Measurements from ENCODE around the gene CDK15.
"Not testable (repeated sequence)": the region's sequence is repeated elsewhere in the genome, so short reads cannot be mapped to it uniquely, and the experiment has no call there.

Gene CDK15

DNA sequence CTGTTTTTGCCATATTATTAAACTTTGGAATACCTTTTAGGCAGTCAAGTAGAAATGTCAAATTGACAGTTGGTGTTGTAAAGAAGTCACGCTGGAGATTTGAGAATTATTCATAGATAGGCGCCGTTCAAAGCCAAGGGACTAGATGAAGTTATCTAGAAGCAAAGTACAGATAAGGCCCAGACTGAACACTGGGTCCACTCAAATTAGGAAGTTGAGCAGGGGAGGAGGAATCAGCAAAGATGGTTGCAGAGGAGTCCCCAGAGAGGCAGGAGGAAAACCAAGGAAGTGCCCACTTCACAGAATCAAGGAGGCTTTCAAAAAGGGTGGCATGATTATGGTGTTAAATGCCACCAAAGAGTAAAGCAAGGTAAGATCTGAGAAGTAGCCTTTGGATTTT lies 16.0 kb upstream of the CDK15 start:
- DNase-seq (ENCODE audit: low read depth) = no peak

DNA sequence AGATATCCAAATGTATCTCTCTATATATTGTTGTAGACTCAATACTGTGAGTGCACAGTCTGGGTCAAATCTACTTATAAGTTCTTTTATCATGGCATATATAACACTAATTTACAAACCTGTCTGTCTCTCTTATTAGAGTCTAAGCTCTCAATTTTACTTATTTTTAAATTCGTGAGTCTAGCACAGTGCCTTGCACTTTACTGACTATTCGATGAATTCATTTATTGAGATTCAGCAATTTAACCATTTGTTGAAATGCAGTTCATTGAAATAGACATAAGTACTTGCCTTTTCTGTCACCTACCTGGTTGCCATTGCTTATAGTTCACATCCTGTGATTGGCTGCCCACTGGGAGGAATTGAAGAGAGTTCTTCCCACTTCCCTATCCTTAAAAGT lies 15.3 kb upstream of the CDK15 start:
- DNase-seq (ENCODE audit: low read depth) = no peak

DNA sequence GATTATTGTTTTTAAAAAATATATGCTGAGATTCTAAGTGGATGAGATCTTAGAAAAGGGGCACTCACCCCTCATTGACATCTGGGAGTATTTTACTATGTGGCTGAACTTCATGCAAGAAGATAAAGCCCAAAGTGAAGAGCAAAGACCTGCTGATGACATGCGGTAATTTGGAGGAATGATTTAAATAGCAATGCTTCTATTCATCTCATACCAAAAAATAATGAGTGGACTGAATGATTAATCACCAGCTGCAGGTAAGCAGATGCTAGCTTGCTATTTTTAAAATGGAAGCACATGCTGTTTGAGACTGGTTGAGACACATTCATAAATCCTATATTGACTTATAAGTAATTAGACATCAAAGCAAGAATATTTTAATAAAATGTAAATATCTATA lies 12.7 kb upstream of the CDK15 start:
- DNase-seq (ENCODE audit: low read depth) = no peak

DNA sequence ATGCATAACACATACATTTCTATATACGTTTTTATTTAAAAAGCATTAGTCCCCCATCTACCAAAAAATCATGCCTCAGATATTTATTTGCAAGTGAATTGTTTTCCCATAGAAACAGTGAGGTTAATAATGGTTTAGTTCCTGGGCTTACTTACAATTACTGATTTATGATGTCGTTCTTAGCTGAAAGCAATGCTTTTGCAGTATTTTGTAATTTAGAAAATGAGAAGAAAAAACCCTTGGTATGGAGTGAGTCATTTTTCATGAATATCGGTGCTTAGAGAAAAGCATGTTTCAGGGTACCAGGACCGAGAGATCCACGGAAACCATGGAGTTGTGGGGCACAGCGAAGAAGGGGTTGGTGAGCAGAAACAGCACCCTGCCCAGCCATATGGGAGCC lies 12.0 kb upstream of the CDK15 start:
- DNase-seq (ENCODE audit: low read depth) = no peak

DNA sequence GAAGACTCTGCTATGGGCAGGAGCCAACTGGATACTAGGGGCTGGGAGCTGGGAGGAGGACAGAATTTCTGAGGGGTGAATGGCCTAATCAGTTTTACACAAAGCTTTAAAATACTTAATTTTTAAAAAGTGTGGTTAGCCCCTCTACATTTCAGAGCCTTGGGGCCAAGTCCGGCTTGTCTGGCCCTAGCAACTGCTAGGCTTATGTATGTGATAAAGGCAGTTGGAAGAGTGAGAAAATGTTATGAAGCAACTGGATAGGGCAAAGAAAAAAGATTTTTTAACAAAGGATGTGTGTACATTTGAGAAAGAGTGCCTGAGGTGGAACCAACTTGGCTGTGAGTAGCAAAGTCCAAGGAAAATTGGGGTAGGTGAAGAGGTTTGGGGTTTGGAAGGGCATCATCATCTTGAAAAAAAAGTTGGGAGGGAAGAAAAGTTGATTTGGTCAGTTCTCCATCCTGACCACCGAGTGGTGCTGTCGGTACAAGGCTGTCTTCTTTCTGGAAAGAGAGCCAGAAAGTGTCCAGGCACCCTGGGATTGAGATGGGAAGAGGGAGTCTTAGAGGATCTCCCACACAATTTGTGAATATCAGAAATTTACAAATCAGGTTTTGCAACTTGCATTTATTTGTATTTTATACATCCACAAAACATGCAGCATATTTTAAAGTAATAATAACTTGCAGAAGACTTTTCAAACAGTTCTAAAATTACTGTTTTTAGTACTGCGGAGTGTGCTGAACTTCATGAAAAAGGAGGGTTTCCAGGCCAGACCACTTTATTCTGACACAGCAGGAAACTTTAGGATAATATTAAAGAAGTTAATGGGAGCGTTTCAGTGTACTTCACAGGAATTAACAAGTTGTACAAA lies 10.5 kb upstream of the CDK15 start:
- DNase-seq (ENCODE audit: low read depth) = no peak

DNA sequence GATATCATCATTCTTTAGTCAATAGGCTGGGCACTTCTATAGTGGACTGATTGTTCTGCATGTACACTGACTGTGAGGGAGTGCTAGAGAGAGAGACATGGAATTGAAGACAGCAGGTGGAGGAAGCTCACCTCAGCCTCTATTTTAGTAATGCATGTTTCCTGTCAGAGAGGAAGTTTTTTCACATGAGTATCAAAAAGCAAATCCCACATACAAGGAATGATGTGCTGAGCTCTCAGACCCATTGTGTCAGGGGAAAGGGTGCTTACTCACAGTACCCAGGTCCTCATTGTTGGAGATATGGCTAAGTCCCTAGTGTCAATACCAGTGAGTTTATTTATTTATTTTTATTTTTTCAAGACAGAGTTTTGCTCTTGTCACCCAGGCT lies 9.9 kb upstream of the CDK15 start:
- no peak for DNase-seq (ENCODE audit: low read depth)

DNA sequence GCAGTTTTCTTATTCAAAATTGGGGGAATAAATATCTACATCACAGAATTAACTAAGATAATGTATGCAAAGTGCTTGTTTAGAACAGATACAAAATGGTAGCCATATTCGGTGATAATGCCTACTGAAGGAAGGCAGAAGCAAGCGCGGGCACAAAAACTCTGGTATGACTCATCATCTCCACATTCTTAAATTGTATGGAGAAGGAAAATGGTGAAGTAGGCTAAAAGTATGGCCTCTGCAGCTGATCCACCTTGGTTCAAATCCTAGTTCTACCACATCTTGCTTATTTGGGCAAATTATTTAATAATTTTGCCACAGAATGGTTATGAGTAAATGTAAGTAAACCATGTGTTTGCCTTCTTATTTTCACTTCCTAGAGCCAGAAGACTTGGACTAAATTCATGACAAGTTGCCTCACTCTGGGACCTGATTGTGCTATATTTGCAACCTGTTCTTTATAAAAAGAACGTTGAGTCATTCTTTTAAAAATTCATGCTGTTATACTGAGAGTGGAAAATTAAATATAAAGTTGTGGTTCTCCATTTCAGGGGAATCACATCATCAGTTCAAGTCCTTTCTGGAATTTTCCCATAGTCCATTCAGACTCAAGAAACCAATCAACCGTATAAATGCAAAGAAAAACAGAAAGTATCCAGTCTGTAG lies 9.0 kb upstream of the CDK15 start:
- no peak for DNase-seq (ENCODE audit: low read depth)

DNA sequence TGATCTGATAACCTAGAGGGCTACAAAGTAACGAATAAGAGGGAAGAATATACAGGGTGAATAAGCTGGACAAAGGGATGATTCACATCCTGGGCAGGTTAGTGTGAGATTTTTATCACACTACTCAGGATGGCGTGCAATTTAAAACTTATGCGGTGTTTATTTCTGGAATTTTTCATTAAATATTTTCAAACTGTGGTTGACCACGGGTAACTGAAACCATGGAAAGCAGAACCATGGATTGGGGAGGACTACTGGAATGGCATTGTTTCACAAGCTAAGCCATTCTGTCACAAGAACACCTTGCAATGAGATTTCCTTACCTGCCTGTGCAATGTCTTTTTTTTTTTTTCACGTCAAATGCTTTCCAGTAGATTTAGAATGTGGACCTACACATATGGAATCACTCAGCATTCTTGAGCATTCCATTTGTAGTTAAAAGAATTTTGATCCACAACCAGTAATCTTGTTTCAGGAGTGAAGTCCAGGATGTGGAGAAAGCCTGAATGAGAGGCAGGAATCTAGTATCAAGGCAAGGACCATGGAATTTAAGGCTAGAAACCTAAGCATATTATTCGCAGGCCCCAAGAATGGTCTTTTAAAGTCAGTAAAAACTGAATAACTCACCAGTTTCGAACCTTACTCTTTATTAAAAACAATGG lies 8.0 kb upstream of the CDK15 start:
- no peak for DNase-seq (ENCODE audit: low read depth)

DNA sequence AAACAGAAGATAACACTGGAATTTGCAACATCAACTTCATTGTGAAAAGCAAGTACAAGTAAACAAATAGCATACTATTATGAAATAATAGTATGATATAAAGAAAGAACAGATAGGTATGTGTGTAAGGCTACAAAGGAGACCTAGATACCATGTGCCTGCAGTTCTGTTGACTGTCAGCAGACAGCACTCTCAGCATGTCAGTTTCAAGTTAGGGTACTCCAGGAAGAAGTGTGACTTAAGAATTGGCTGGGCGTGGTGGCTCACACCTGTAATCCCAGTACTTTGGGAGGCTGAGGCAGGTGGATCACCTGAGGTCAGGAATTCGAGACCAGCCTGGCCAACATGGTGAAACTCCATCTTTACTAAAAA lies 7.4 kb upstream of the CDK15 start:
- DNase-seq (ENCODE audit: low read depth) = not testable (repeated sequence)

DNA sequence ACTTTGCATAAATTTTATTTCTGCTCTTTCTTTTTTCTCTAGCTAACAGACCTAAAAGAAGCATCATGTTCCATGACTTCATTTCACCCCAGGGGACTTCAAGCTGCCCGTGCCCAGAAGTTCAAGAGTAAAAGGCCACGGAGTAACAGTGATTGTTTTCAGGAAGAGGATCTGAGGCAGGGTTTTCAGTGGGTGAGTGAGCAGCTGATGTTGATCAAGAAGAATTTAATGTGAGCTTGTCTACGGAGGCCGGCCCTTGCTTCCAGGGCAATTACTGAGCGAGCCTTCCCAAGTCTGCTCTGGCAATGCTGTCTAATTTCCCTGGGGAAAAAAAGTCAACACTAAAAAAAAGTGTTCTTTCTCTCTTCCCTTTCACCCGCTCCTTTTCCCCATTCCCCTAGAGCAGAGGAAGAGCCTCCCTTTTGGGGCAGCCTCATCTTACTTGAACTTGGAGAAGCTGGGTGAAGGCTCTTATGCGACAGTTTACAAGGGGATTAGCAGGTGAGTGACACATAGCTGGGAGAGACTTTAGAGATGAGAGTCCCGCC lies 1.2 kb downstream of the CDK15 start:
- no peak for DNase-seq (ENCODE audit: low read depth)

DNA sequence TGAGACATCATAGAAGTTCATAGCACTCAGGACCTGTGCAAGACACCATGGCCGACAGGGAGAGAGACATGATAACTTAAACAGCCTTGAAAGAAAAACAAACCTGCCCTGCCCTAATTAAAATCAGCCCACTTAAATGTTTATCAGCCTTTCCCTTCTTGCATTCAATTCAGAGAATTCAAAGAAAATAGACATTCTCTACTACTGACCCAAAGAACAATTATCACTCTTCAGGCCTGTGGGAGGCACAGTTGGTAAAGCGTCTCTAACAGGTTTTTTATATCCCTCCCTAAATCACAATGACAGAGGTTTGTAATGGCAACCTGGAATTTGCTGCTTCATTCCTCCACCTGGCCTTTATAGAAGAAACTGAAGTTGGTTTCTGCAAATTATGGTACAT lies 1.7 kb downstream of the CDK15 start:
- no peak for DNase-seq (ENCODE audit: low read depth)

DNA sequence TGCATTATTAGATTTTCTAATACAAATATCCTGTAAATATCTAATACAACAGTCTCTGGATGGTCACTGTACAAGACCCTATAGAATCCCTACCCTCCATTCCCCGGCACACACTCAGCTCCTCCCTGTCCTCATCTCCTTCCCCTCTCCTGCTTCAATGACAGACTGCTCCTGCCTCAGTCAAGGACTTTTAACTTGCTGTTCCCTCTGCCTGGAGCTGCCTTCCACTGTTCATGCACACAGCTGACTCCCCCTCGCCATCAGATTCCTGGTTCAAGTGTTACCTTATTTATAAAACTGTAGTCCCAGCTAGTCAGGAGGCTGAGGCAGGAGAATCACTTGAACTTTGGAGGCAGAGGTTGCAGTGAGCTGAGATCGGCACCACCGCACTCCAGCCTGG lies 3.3 kb downstream of the CDK15 start:
- no peak for DNase-seq (ENCODE audit: low read depth)

DNA sequence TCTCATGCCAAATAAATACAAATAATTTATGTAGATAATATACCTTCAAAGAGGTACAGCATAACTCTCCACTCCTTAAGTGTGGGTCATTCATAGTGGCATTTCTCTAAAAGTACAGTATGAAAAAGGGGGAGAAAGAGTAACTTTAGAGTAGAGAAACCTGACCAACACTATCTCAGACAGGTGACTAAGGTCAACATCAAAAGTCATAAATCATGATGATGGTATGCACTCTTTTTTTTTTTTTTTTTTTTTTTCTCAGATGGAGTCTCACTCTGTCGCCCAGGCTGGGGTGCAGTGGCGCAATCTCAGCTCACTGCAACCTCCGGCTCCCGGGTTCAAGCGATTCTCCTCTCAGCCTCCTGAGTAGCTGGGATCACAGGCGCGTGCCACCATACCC lies 4.3 kb downstream of the CDK15 start:
- not testable (repeated sequence) for DNase-seq (ENCODE audit: low read depth)

DNA sequence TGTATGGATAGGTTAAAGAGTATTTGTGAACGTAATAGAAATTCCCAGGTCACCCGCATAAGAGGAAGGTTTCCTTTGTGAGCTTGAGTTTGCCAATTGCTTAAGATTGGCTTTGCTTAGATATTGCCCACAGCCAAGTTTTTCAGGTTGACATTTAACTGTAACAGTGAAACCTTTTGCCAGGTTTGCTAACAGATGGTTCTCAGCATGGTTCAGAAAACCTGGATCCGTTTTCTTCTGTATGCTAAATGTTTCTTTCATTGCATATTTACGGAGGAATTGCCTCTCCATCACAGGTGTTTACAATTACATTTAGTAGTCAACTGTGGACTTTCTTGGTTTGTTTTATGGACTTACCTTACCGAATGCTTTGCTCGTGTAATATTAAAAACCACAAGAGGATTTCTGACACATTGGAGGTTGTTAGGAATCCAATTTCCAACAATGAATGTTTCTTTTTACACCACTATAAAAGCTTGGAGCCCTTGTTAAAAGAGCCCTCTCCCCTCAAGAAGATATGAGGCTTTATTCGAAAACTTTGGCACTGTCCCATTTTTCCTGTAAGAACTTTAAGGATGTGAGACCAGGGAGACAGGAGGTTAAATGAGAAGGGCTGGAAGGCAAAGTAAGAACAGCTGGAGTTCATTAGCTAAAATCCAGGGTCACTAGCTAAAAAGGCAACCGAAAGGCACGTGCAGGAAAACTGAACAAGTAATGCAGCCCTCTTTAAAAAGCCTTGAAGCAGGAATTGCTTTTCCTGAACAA lies 7.8 kb downstream of the CDK15 start:
- DNase-seq (ENCODE audit: low read depth) = no peak

DNA sequence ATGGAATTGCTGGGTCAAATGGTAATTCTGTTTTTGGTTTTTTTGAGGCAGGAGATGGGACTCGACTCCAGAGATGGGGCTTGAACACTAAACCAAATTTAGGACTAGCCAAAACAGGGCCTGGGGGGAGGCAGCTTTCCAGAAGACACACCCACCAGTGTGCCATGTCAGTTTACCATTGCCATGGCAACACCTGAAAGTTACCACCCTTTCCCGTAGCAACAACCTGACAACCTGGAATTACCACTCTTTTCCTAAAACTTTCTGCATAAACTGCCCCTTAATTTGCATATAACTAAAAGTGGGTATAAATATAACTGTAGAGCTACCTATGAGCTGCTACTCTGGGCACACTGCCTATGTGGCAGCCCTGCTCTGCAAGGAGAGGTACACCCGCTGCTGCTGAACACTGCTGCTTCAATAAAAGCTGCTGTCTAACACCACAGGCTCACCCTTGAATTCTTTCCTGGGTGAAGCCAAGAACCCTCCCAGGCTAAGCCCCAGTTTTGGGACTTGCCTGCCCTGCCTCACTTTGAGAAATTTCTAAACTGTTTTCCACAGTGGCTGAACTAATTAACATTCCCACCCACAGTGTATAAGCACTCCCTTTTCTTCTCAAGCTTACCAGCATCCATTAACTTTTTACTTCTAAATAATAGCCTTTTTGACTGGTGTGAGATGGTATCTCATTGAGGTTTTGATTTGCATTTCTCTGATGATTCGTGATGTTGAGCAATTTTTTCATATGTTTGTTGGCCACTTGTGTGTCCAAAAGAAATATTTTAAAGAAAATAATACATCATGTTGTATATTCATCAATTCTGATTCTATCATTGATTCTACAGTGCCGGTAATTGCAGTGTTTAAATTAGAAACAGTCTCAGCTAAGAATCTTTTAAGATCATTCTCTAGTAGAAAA lies 10.6 kb downstream of the CDK15 start:
- no peak for DNase-seq (ENCODE audit: low read depth)

DNA sequence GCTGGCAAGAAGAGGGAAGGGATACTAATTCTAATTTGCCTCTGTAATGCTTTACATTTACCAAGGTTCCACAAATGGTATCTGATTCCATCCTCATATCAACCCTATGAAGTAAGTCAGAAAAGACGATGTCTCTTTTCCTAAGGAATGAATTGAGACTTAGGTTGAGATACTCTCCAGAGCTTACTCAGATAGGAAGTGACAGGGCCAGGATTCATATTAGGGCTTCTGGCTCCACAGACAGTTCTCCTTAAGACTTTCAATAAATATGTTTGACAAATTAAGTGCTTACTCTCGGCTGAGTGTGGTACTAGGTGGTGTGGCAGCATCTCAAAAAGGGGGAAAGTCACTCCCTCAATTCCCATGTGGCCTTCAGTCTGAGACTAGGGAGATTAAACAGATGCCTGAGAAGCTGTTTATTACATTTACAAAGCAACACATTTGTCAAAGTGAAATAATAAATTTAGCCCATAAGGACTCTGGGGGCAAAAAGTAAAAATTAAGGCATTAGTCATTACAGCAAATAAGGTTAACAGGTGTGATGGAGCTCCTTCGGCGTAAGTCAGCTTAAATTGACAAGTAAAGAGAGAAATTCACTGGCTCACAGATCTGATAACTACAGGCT lies 14.2 kb downstream of the CDK15 start:
- DNase-seq (ENCODE audit: low read depth) = no peak

DNA sequence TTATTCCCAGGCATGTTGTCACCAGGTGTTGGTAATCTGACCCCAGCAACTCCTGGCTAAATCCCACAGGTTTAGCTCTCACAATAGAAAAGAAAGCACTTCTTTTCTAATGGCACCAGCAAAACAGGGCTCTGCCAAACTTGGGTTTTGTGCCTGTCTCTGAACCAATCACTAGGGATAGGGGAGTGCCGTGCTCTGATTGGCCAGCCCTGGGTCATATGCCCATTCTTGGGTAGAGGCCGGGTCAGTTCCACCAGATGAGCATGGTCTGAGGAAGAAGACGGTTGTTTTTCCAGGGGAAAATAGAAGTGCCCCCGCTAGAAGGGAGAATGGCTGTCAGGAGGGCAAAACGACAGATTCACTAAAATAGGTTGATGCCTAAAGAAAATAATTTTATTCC lies 14.7 kb downstream of the CDK15 start:
- DNase-seq (ENCODE audit: low read depth) = no peak

DNA sequence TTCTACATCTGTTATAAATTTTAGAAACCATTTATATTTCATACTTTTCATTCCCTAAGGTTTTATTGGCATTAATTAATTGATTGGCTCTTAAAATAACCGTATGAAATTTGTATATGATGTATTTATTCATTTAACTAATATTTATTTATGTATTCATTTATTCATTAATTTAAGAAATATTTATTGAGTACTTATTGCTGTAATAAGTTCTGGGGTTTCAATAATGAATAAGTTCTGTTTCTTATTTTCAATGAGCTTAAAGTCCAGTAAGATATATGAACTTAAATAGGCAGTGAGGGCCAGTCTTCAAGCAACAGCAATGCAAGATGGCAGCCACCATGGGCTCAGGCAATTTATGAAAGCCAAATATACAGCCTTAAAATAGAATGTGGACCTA lies 17.9 kb downstream of the CDK15 start:
- DNase-seq (ENCODE audit: low read depth) = no peak

DNA sequence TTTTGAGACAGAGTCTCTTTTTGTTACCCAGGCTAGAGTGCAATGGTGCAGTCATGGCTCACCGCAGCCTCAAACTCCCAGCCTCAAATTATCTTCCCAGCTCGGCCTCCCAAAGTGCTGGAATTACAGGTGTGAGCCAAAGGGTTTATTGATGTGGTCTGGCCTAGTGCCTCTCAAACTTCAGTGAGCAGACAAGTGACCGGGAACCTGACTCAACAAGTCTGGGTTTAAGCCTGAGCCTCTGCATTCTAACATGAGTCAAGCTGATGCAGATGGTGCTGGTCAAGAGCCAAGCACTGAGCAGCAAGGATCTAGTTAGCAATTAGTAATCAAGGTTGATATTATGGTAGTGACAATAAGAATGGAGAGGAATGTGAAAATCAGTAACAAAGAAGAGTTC lies 21.3 kb downstream of the CDK15 start:
- no peak for DNase-seq (ENCODE audit: low read depth)

DNA sequence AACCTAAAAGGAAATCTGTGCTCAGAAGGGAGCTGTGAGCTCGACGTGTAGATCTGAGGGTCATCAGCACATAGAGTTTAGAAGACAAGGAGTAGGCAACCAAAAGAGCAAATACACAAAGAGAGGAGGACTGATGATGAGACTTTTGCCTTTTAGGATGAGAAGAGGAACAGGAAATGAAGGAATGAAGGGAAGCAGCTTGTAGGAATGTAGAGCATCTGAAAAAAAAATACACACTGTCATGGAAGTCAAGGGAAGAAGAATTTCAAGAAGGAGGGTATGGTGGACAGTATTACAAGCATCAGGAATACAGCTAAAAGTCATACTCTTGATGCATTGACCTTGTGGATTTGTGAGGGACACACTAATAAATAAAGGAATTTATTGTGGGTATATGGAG lies 21.9 kb downstream of the CDK15 start:
- DNase-seq (ENCODE audit: low read depth) = no peak

DNA sequence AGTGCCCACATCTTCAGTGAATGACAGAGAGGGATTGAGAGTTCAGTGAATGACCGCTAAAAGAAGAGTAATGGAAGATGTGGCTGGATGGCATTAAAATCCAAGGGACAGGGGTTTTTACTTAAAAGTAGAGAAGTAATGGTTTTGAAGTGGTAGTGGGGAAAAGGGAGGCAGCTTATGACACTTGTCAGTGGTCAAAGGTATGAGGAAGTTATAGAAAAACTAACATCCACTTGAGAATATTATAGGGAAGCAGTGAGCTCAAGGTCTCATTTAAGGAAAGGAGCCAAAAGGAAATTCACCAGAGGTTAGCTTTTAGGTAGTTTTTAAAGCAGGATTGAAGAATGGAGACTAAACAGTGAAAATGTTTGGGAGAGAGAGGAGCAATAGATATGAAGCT lies 24.3 kb downstream of the CDK15 start:
- no peak for DNase-seq (ENCODE audit: low read depth)

All from stimulated activated CD8-positive, alpha-beta memory T cell treated with anti-CD3 and anti-CD28 coated beads, Interleukin-7, amount 100 ng/mL, for 24 hours (primary cell).